ENCODE data around the gene FAM193A.
"Not testable (repeated sequence)": the region's sequence is repeated elsewhere in the genome, so short reads cannot be mapped to it uniquely, and the experiment has no call there.

FAM193A gene

GRCh38 chr4:2722033-2722432 is 185.6 kb downstream of the FAM193A start:
- no peak for DNase-seq (ENCODE audit: low read depth in 2 of 3, low spot score in 2 of 3)

GRCh38 chr4:2723751-2724150 is 187.3 kb downstream of the FAM193A start:
- no peak for DNase-seq (ENCODE audit: low read depth in 2 of 3, low spot score in 2 of 3)

- DNase-seq (ENCODE audit: low read depth in 2 of 3, low spot score in 2 of 3): no peak
These were observed 188.9 kb downstream of the FAM193A start for GRCh38 chr4:2725380-2725779.

GRCh38 chr4:2726881-2727280 is 190.4 kb downstream of the FAM193A start:
- DNase-seq (ENCODE audit: low read depth in 2 of 3, low spot score in 2 of 3): not testable (repeated sequence)

GRCh38 chr4:2728221-2728620 is 191.8 kb downstream of the FAM193A start:
- no peak for DNase-seq (ENCODE audit: low read depth in 2 of 3, low spot score in 2 of 3)

GRCh38 chr4:2728806-2729532 is 192.5 kb downstream of the FAM193A start:
- DNase-seq (ENCODE audit: low read depth in 2 of 3, low spot score in 2 of 3): no peak

- no peak for DNase-seq (ENCODE audit: low read depth in 2 of 3, low spot score in 2 of 3)
These were observed 193.1 kb downstream of the FAM193A start for GRCh38 chr4:2729533-2729875.

- no peak for DNase-seq (ENCODE audit: low read depth in 2 of 3, low spot score in 2 of 3)
These were observed 195.5 kb downstream of the FAM193A start for GRCh38 chr4:2731907-2732317.

- no peak for DNase-seq (ENCODE audit: low read depth in 2 of 3, low spot score in 2 of 3)
These were observed 196.1 kb downstream of the FAM193A start for GRCh38 chr4:2732526-2732925.

- no peak for DNase-seq (ENCODE audit: low read depth in 2 of 3, low spot score in 2 of 3)
These were observed 196.8 kb downstream of the FAM193A start for GRCh38 chr4:2733001-2733843.

- no peak for DNase-seq (ENCODE audit: low read depth in 2 of 3, low spot score in 2 of 3)
These were observed 197.6 kb downstream of the FAM193A start for GRCh38 chr4:2733844-2734574.

- DNase-seq (ENCODE audit: low read depth in 2 of 3, low spot score in 2 of 3): no peak
These were observed 198.2 kb downstream of the FAM193A start for GRCh38 chr4:2734612-2735011.

- no peak for DNase-seq (ENCODE audit: low read depth in 2 of 3, low spot score in 2 of 3)
These were observed 199.4 kb downstream of the FAM193A start for GRCh38 chr4:2735869-2736268.

- DNase-seq (ENCODE audit: low read depth in 2 of 3, low spot score in 2 of 3): not testable (repeated sequence)
These were observed 201.8 kb downstream of the FAM193A start for GRCh38 chr4:2738296-2738695.

- no peak for DNase-seq (ENCODE audit: low read depth in 2 of 3, low spot score in 2 of 3)
These were observed 205.2 kb downstream of the FAM193A start for GRCh38 chr4:2741626-2742025.

- no peak for DNase-seq (ENCODE audit: low read depth in 2 of 3, low spot score in 2 of 3)
These were observed 205.8 kb downstream of the FAM193A start for GRCh38 chr4:2742081-2742822.

- no peak for DNase-seq (ENCODE audit: low read depth in 2 of 3, low spot score in 2 of 3)
These were observed 206.5 kb downstream of the FAM193A start for GRCh38 chr4:2742823-2743517.

GRCh38 chr4:2743518-2744445 is 207.3 kb downstream of the FAM193A start:
- DNase-seq (ENCODE audit: low read depth in 2 of 3, low spot score in 2 of 3): no peak

GRCh38 chr4:2744576-2745270 is 208.3 kb downstream of the FAM193A start:
- DNase-seq (ENCODE audit: low read depth in 2 of 3, low spot score in 2 of 3): no peak
